IPS-18a (cell line): Measurements from ENCODE around the gene MPPED1.

ENCODE experiments used
- H3K27ac ChIP-seq: one replicate; pipeline ENCODE4 v1.5.1; 2013; ENCODE audit warnings: low read length
- H3K27me3 ChIP-seq: one replicate; pipeline ENCODE4 v1.6.1; 2013; ENCODE audit warnings: mild to moderate bottlenecking, low read length; ENCODE audit not compliant: control insufficient read depth, insufficient read depth
- H3K36me3 ChIP-seq: one replicate; pipeline ENCODE4 v1.6.1; 2013; ENCODE audit warnings: low read depth, low read length; ENCODE audit not compliant: control insufficient read depth
- H3K4me1 ChIP-seq: one replicate; pipeline ENCODE4 v1.6.1; 2013; ENCODE audit warnings: low read depth, low read length; ENCODE audit not compliant: control insufficient read depth
- H3K4me3 ChIP-seq: one replicate; pipeline ENCODE4 v1.5.1; 2013; ENCODE audit warnings: low read length
- H3K9ac ChIP-seq: one replicate; pipeline ENCODE4 v1.6.1; 2013; ENCODE audit warnings: mild to moderate bottlenecking, low read length, moderate library complexity
- H3K9me3 ChIP-seq: one replicate; pipeline ENCODE4 v1.6.1; 2013; ENCODE audit warnings: low read depth, low read length; ENCODE audit not compliant: control insufficient read depth

MPPED1 gene

GRCh38 chr22:43502306-43502874, 90.6 kb downstream of the MPPED1 start:
- no peaks in the 10 kb centered on the region for H3K36me3 ChIP-seq
- H3K4me3 ChIP-seq = no peak overlapping the region
- H3K9ac ChIP-seq = no peak overlapping the region
- H3K4me1 ChIP-seq = no peaks in the 10 kb centered on the region
- no peaks in the 10 kb centered on the region for H3K27me3 ChIP-seq
- H3K9me3 ChIP-seq = no peaks in the 10 kb centered on the region
- no peak overlapping the region for H3K27ac ChIP-seq

DNA sequence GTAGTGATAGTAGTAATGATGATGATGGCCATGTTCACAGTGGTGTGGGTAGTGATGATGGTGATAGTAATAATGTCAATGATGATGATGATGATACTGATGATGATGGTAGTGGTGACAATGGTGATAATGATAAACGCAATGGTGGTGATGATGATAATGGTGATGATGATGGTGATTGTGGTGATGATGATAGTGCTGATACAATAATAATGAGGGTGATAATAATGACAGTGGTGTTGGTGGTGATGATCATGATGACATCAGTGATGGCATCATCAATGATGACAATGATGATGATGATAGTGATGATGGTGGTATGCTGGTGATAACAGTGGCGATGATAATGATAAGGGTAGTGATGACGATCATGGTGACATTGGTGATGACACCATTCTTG, 92.3 kb downstream of the MPPED1 start:
- Histone ChIP-seq H3K4me1 (no peaks in the 10 kb centered on the region), H3K9me3 (no peaks in the 10 kb centered on the region), H3K27ac (no peak overlapping the region), H3K4me3 (no peak overlapping the region), H3K36me3 (no peaks in the 10 kb centered on the region), H3K27me3 (no peaks in the 10 kb centered on the region), H3K9ac (no peak overlapping the region)

GRCh38 chr22:43504666-43505261, 93.0 kb downstream of the MPPED1 start:
- Histone ChIP-seq H3K9me3 (no peaks in the 10 kb centered on the region), H3K4me1 (no peaks in the 10 kb centered on the region), H3K27me3 (no peaks in the 10 kb centered on the region), H3K9ac (no peak overlapping the region), H3K4me3 (no peak overlapping the region), H3K36me3 (no peaks in the 10 kb centered on the region), H3K27ac (no peak overlapping the region)

DNA sequence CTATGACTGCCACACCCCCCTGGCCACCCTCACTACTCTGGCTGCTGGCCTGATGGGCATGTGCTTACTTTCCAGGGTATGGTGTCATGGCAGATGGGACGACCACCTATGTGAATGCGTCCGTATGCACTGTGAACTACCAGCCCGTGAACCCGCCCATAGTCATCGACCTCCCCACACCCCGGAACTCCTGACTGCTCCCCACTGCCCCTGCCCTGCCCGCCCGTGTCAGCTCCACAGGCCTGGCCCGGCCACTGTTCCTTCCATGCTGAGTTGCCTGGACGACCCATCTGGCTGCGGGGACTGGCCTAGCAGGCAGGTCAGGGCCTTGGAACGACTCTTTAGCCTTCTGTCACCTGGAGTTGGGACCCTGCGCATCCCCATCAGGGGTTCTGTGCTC, 93.6 kb downstream of the MPPED1 start:
- no peaks in the 10 kb centered on the region for H3K27me3 ChIP-seq
- H3K9me3 ChIP-seq = no peaks in the 10 kb centered on the region
- no peaks in the 10 kb centered on the region for H3K4me1 ChIP-seq
- H3K36me3 ChIP-seq = no peaks in the 10 kb centered on the region
- no peak overlapping the region for H3K4me3 ChIP-seq
- no peak overlapping the region for H3K9ac ChIP-seq
- no peak overlapping the region for H3K27ac ChIP-seq

- Histone ChIP-seq H3K27ac (no peak overlapping the region), H3K36me3 (no peaks in the 10 kb centered on the region), H3K9me3 (no peaks in the 10 kb centered on the region), H3K9ac (no peak overlapping the region), H3K27me3 (no peaks in the 10 kb centered on the region), H3K4me1 (no peaks in the 10 kb centered on the region), H3K4me3 (no peak overlapping the region)
Measured at GRCh38 chr22:43505896-43506295, 94.1 kb downstream of the MPPED1 start.

- H3K4me3 ChIP-seq = no peak overlapping the region
- no peak overlapping the region for H3K9ac ChIP-seq
- H3K36me3 ChIP-seq = no peaks in the 10 kb centered on the region
- no peak overlapping the region for H3K27ac ChIP-seq
- H3K4me1 ChIP-seq = no peaks in the 10 kb centered on the region
- H3K9me3 ChIP-seq = no peaks in the 10 kb centered on the region
- H3K27me3 ChIP-seq = no peaks in the 10 kb centered on the region
Measured at GRCh38 chr22:43506487-43506886, 94.7 kb downstream of the MPPED1 start.

GRCh38 chr22:43507235-43507634, 95.4 kb downstream of the MPPED1 start:
- no peaks in the 10 kb centered on the region for H3K27me3 ChIP-seq
- no peaks in the 10 kb centered on the region for H3K4me1 ChIP-seq
- H3K9me3 ChIP-seq = no peaks in the 10 kb centered on the region
- no peak overlapping the region for H3K4me3 ChIP-seq
- no peak overlapping the region for H3K9ac ChIP-seq
- H3K36me3 ChIP-seq = no peaks in the 10 kb centered on the region
- H3K27ac ChIP-seq = no peak overlapping the region

GRCh38 chr22:43508489-43508888, 96.7 kb downstream of the MPPED1 start:
- no peaks in the 10 kb centered on the region for H3K36me3 ChIP-seq

GRCh38 chr22:43509337-43509736, 97.5 kb downstream of the MPPED1 start:
- no peak overlapping the region for H3K27ac ChIP-seq
- H3K9ac ChIP-seq = no peak overlapping the region
- no peak overlapping the region for H3K4me3 ChIP-seq
- H3K4me1 ChIP-seq = no peaks in the 10 kb centered on the region
- H3K27me3 ChIP-seq = no peaks in the 10 kb centered on the region
- no peaks in the 10 kb centered on the region for H3K9me3 ChIP-seq
- no peaks in the 10 kb centered on the region for H3K36me3 ChIP-seq

More at GRCh38 chr22:43508489-43508888, 96.7 kb downstream of the MPPED1 start:
- Histone ChIP-seq H3K27ac (no peak overlapping the region), H3K4me3 (no peak overlapping the region), H3K27me3 (no peaks in the 10 kb centered on the region), H3K9me3 (no peaks in the 10 kb centered on the region), H3K9ac (no peak overlapping the region), H3K4me1 (no peaks in the 10 kb centered on the region)

- no peak overlapping the region for H3K4me3 ChIP-seq
- no peaks in the 10 kb centered on the region for H3K36me3 ChIP-seq
- H3K9me3 ChIP-seq = no peaks in the 10 kb centered on the region
- no peaks in the 10 kb centered on the region for H3K4me1 ChIP-seq
- H3K9ac ChIP-seq = no peak overlapping the region
- H3K27me3 ChIP-seq = no peaks in the 10 kb centered on the region
- H3K27ac ChIP-seq = no peak overlapping the region
Measured at GRCh38 chr22:43510281-43511070, 98.7 kb downstream of the MPPED1 start.

DNA sequence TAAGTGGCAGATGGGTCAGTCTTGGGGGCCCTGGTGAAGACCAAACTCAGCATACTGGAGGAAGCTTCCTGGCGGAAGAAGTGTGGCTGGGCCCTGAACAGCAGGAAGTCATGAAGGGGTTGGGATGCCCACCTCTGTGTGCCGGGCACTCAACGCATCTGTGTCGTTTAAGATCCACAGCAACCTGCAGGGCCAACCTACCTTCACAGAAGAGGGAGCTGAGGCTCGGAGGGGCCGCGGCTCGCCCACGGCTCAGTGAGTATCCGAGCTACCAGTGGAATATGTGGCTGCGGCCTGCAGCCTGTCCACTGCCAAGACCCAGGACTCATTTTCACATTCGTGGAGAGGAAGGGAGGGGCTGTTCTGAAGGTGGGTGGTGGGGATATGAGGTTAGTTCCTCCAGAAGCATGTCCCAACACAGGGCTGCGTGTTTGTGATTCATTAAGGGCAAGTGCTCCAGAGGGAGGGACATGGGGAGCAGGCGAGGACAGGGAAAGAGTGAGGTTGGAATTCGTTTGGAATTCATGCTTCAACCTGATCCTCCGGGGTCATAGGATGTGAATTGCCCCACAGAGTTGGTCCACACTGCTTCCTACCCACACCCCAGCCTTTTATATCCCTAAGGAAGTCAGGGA, 99.6 kb downstream of the MPPED1 start:
- H3K4me1 ChIP-seq = no peaks in the 10 kb centered on the region

More for the DNA sequence above, 99.6 kb downstream of the MPPED1 start:
- no peaks in the 10 kb centered on the region for H3K36me3 ChIP-seq
- no peak overlapping the region for H3K9ac ChIP-seq
- no peak overlapping the region for H3K27ac ChIP-seq
- no peaks in the 10 kb centered on the region for H3K9me3 ChIP-seq
- H3K27me3 ChIP-seq = no peaks in the 10 kb centered on the region
- H3K4me3 ChIP-seq = no peak overlapping the region
